ENCODE data around the gene ABCA13.

The ABCA13 gene

DNA sequence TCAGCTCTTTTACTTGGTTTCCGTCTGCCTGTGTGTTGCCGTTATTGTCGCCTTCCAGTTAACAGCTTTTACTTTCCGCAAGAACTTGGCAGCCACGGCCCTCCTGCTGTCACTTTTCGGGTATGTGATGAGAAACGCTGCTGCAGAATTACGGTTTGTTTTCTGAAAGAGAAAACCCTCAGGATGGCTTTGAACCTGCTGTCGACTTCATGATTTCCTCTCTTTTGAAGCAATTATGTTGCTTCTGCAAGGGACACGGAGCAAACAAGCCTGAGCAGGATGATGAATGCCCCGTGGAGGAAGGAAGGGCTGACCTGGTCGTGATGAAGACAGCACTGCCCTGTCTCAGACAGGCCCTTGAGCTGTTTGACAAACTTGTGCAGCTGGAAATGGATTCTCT lies 339.8 kb downstream of the ABCA13 start:
- no peaks in the 10 kb centered on the region for H3K4me1 ChIP-seq (ENCODE audit: control insufficient read depth, insufficient read depth, low read length, unreplicated experiment)
- no peaks in the 10 kb centered on the region for H3K79me2 ChIP-seq (ENCODE audit: control insufficient read depth, insufficient read depth, low read length, unreplicated experiment)
- H2AFZ ChIP-seq (ENCODE audit: low read length, unreplicated experiment) = no peak overlapping the region
- no peaks in the 10 kb centered on the region for H3K36me3 ChIP-seq (ENCODE audit: insufficient read depth, low read length)
- H3K4me3 ChIP-seq (ENCODE audit: low read depth, low read length) = no peak overlapping the region
- H3K27me3 ChIP-seq (ENCODE audit: insufficient read depth, low read length) = no peaks in the 10 kb centered on the region
- no peak overlapping the region for H3K27ac ChIP-seq (ENCODE audit: low read depth, low read length)

DNA sequence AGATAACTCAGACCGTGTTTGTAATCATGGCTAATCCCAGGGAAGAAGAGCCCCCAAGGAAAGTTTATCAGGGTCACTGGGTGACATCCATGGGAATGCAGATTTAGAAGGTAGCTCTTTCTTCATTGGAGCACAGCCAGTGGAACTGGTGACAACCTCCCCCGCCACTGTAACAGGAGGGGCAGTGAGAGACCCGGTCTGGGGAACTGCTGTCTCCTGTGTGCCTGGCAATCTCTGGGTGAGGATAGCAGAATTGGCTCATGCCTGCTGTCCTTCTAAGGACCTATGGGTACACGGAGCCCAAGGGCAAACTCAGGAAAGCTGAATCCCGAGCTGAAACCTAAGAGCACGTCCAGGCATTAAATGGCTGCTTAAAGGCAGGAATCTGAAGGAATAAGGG lies 341.6 kb downstream of the ABCA13 start:
- Histone ChIP-seq H2AFZ (ENCODE audit: low read length, unreplicated experiment) (no peak overlapping the region), H3K4me3 (ENCODE audit: low read depth, low read length) (no peak overlapping the region), H3K27me3 (ENCODE audit: insufficient read depth, low read length) (no peaks in the 10 kb centered on the region), H3K79me2 (ENCODE audit: control insufficient read depth, insufficient read depth, low read length, unreplicated experiment) (no peaks in the 10 kb centered on the region), H3K36me3 (ENCODE audit: insufficient read depth, low read length) (no peaks in the 10 kb centered on the region), H3K4me1 (ENCODE audit: control insufficient read depth, insufficient read depth, low read length, unreplicated experiment) (no peaks in the 10 kb centered on the region), H3K27ac (ENCODE audit: low read depth, low read length) (no peak overlapping the region)

DNA sequence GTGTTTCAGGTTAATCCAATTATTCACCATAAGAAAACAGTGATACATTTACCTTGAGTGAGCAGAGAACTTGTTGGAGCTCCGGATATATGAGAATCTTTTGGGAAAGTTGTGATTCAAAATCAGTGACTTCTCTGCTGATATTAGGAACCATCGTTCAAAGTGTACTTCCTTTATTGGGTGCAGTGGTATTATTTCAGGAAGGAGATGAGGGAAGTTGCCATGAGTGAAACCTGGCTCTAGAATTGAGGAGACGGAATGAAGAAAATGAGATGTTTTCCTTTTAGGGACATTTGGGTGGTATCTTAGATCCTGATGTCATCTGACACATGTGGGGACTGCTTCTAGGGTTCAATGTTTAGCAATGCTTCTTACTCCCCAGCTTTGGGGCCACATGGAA lies 343.9 kb downstream of the ABCA13 start:
- H3K79me2 ChIP-seq (ENCODE audit: control insufficient read depth, insufficient read depth, low read length, unreplicated experiment) = no peaks in the 10 kb centered on the region
- H3K4me1 ChIP-seq (ENCODE audit: control insufficient read depth, insufficient read depth, low read length, unreplicated experiment) = no peaks in the 10 kb centered on the region
- no peaks in the 10 kb centered on the region for H3K36me3 ChIP-seq (ENCODE audit: insufficient read depth, low read length)
- no peak overlapping the region for H2AFZ ChIP-seq (ENCODE audit: low read length, unreplicated experiment)
- no peak overlapping the region for H3K27ac ChIP-seq (ENCODE audit: low read depth, low read length)
- no peak overlapping the region for H3K4me3 ChIP-seq (ENCODE audit: low read depth, low read length)
- H3K27me3 ChIP-seq (ENCODE audit: insufficient read depth, low read length) = no peaks in the 10 kb centered on the region

DNA sequence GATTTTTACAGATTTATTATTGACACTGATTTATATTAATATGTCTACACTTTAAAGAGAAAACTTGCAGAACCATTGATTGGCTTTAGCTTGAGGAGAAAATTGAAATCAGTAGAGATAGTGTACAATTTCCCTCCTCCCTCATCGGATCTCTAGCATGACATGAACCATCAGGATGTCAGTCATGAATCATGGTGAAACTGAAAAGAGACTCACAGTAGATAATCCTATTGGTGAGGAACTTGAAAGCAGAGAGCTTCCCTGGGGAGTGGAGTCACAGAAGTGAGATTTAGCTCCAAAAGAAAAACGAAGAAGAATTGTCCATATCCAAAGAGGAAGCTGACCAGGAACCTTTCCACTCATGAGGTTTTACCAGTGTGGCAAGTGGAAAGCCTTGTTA lies 346.8 kb downstream of the ABCA13 start:
- H2AFZ ChIP-seq (ENCODE audit: low read length, unreplicated experiment) = no peak overlapping the region
- no peaks in the 10 kb centered on the region for H3K4me1 ChIP-seq (ENCODE audit: control insufficient read depth, insufficient read depth, low read length, unreplicated experiment)
- no peak overlapping the region for H3K27ac ChIP-seq (ENCODE audit: low read depth, low read length)
- H3K4me3 ChIP-seq (ENCODE audit: low read depth, low read length) = no peak overlapping the region
- H3K79me2 ChIP-seq (ENCODE audit: control insufficient read depth, insufficient read depth, low read length, unreplicated experiment) = no peaks in the 10 kb centered on the region
- H3K36me3 ChIP-seq (ENCODE audit: insufficient read depth, low read length) = no peaks in the 10 kb centered on the region
- no peaks in the 10 kb centered on the region for H3K27me3 ChIP-seq (ENCODE audit: insufficient read depth, low read length)

DNA sequence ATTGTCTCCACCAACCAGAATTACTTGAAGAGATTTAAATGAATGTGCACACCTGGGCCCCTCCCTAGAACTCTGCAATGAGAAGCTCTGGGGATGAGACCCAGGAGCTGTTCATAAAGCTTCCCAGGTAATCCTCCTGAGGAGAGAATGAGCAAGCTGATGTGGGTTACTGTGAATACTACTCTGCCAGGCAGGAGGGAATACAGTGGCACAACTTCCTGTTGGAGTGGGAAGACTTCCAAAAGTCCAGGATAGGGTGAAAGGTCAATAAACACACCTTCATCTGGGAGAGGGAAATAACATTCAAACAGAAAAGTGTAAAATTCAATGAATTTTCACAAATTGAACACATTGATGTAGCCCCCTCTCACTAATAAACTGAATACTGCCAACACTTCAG lies 351.4 kb downstream of the ABCA13 start:
- Histone ChIP-seq H3K36me3 (ENCODE audit: insufficient read depth, low read length) (no peaks in the 10 kb centered on the region), H3K79me2 (ENCODE audit: control insufficient read depth, insufficient read depth, low read length, unreplicated experiment) (no peaks in the 10 kb centered on the region), H3K27ac (ENCODE audit: low read depth, low read length) (no peak overlapping the region), H3K4me1 (ENCODE audit: control insufficient read depth, insufficient read depth, low read length, unreplicated experiment) (no peaks in the 10 kb centered on the region), H2AFZ (ENCODE audit: low read length, unreplicated experiment) (no peak overlapping the region), H3K27me3 (ENCODE audit: insufficient read depth, low read length) (no peaks in the 10 kb centered on the region), H3K4me3 (ENCODE audit: low read depth, low read length) (no peak overlapping the region)

DNA sequence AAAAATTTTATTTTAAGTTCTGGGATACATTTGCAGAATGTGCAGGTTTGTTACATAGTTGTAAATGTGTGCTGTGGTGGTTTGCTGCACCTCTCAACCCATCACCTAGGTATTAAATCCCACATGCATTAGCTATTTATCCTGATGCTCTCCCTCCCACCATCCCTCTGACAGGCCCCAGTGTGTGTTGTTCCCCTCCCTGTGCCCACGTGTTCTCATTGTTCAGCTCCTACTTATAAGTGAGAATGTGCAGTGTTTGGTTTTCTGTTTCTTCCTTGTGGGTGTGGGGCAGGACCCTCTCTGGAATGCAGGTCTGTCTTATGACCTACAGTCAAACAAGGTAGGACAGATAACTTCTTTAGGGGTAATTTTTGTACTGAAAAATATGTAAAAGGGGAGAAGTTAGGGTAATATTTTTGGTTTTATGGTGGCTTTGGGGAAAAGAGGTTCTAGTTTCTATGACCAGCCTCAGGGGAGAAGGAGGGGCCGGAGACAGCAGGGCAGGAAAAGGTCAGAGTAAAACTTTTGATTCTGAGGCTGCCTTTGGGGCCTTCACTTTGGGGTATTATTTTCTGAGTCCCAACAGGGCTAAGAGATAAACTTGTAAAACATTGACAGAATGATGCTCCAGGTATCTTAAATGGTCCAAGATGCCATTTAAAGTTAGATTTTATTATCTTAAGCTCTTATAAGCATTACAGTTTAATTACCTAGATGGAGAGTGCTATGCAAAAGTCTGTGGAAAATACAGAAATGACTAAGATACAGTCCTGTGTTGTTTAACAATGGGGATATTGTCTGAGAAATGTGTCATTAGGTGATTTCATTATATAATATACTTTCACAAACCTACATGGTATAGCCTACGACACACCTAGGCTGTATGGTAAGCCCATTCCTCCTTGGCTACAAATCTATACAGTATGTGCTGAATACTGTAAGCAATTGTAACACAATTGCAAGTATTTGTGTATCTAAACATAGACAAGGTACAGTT lies 354.8 kb downstream of the ABCA13 start:
- H3K27me3 ChIP-seq (ENCODE audit: insufficient read depth, low read length) = no peaks in the 10 kb centered on the region
- no peaks in the 10 kb centered on the region for H3K36me3 ChIP-seq (ENCODE audit: insufficient read depth, low read length)
- no peaks in the 10 kb centered on the region for H3K79me2 ChIP-seq (ENCODE audit: control insufficient read depth, insufficient read depth, low read length, unreplicated experiment)
- no peak overlapping the region for H3K27ac ChIP-seq (ENCODE audit: low read depth, low read length)
- H2AFZ ChIP-seq (ENCODE audit: low read length, unreplicated experiment) = no peak overlapping the region
- no peak overlapping the region for H3K4me3 ChIP-seq (ENCODE audit: low read depth, low read length)
- H3K4me1 ChIP-seq (ENCODE audit: control insufficient read depth, insufficient read depth, low read length, unreplicated experiment) = no peaks in the 10 kb centered on the region

DNA sequence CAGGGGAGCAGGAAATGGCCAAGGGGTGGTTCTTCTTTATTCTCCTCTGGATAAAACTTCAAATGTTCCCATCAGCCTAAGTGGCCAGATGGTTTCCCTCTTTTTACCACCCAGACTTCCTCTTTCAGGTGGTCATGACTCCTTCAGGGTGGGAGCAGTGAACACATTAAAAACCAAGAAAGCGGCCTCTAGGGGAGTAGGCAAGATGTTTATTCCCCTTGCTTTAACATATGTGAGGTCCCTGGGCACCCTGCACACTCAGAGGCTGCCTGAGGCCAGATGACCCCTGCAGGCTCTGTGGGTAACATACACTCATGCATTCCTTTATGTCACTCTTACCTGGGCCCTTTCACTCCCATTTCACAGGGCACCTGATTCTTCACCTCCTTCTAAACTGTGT lies 357.4 kb downstream of the ABCA13 start:
- no peaks in the 10 kb centered on the region for H3K79me2 ChIP-seq (ENCODE audit: control insufficient read depth, insufficient read depth, low read length, unreplicated experiment)
- no peaks in the 10 kb centered on the region for H3K27me3 ChIP-seq (ENCODE audit: insufficient read depth, low read length)
- no peak overlapping the region for H3K27ac ChIP-seq (ENCODE audit: low read depth, low read length)
- H3K36me3 ChIP-seq (ENCODE audit: insufficient read depth, low read length) = no peaks in the 10 kb centered on the region
- H2AFZ ChIP-seq (ENCODE audit: low read length, unreplicated experiment) = no peak overlapping the region
- no peaks in the 10 kb centered on the region for H3K4me1 ChIP-seq (ENCODE audit: control insufficient read depth, insufficient read depth, low read length, unreplicated experiment)
- H3K4me3 ChIP-seq (ENCODE audit: low read depth, low read length) = no peak overlapping the region

DNA sequence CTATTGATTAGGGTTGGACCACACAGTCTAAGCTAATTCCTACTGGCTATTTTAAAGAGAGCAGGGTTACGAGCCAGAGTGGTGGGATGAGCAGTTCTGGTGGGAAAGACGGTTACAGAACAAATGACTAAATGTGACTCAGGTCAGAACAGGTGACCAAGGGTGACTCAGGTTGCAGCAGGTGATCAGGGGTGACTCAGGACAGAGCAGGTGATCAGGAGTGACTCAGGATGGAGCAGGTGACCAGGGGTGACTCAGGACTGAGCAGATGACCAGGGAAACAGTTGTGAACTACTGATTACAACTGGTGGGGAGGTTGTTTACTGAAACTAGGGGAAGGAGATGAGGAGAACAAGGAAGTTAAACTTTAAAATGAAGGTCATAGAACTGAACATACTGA lies 366.3 kb downstream of the ABCA13 start:
- H3K4me1 ChIP-seq (ENCODE audit: control insufficient read depth, insufficient read depth, low read length, unreplicated experiment) = no peaks in the 10 kb centered on the region
- no peaks in the 10 kb centered on the region for H3K79me2 ChIP-seq (ENCODE audit: control insufficient read depth, insufficient read depth, low read length, unreplicated experiment)
- no peaks in the 10 kb centered on the region for H3K36me3 ChIP-seq (ENCODE audit: insufficient read depth, low read length)
- H2AFZ ChIP-seq (ENCODE audit: low read length, unreplicated experiment) = no peak overlapping the region
- H3K4me3 ChIP-seq (ENCODE audit: low read depth, low read length) = no peak overlapping the region
- no peak overlapping the region for H3K27ac ChIP-seq (ENCODE audit: low read depth, low read length)
- H3K27me3 ChIP-seq (ENCODE audit: insufficient read depth, low read length) = no peaks in the 10 kb centered on the region

DNA sequence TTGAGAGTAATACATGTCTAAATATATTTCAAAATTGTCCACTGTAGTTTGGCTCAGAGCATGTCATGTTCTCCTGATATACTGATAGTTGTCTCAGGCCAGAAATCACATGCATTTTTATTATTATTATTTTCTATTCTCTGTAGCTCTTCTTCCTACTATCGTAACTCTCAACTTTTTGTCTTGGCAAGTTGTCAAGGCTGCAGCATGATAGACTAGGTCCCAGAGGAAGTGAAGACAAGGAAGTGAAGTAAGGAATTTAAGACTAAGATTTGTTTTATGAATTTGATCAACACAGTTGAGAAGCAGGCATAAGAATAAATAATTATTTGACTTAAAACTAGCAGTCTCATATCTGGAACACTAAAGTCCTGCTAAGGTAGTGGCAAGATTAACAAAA lies 369.5 kb downstream of the ABCA13 start:
- Histone ChIP-seq H3K27me3 (ENCODE audit: insufficient read depth, low read length) (no peaks in the 10 kb centered on the region), H3K4me3 (ENCODE audit: low read depth, low read length) (no peak overlapping the region), H3K27ac (ENCODE audit: low read depth, low read length) (no peak overlapping the region), H3K4me1 (ENCODE audit: control insufficient read depth, insufficient read depth, low read length, unreplicated experiment) (no peaks in the 10 kb centered on the region), H3K36me3 (ENCODE audit: insufficient read depth, low read length) (no peaks in the 10 kb centered on the region), H3K79me2 (ENCODE audit: control insufficient read depth, insufficient read depth, low read length, unreplicated experiment) (no peaks in the 10 kb centered on the region), H2AFZ (ENCODE audit: low read length, unreplicated experiment) (no peak overlapping the region)

DNA sequence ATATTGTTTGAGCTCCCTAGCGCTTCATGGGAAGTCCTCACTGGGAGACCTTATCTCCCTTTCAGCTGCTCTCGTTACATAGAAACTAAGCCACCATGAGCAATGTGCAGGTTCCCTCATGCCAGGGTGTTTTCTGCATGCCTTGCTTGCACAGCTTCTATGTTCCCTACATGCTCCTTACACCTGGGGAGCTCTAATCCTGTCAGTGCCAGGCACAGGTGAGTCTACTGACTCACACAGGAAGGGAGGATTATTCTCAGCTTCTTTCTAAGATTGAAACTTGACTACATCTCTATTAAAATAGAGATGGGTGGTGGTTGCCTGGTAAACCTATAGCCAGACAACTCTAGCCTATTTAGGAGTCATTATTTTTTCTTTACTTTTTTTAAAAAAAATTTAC lies 377.4 kb downstream of the ABCA13 start:
- no peak overlapping the region for H2AFZ ChIP-seq (ENCODE audit: low read length, unreplicated experiment)
- H3K27ac ChIP-seq (ENCODE audit: low read depth, low read length) = no peak overlapping the region
- no peak overlapping the region for H3K4me3 ChIP-seq (ENCODE audit: low read depth, low read length)
- no peaks in the 10 kb centered on the region for H3K36me3 ChIP-seq (ENCODE audit: insufficient read depth, low read length)
- no peaks in the 10 kb centered on the region for H3K27me3 ChIP-seq (ENCODE audit: insufficient read depth, low read length)
- no peaks in the 10 kb centered on the region for H3K79me2 ChIP-seq (ENCODE audit: control insufficient read depth, insufficient read depth, low read length, unreplicated experiment)
- no peaks in the 10 kb centered on the region for H3K4me1 ChIP-seq (ENCODE audit: control insufficient read depth, insufficient read depth, low read length, unreplicated experiment)

DNA sequence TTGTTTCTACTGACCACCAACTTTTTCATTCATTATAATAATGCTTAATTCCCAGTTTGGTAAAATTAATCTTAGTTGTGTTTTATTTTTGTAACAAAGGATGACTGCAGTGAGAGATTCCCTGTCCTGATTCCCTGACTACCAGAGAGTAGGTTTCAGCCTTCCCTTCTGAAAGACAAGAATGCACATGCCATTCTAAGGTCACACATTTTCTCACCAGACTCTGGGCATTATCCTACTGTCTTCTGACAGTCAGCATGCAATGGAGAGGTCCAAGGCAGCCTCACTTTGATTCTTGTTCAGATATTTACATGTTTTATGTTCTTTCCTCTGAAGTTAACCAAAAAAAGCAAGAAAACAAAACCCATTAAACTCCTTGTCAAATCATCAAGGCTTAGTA lies 380.4 kb downstream of the ABCA13 start:
- H3K36me3 ChIP-seq (ENCODE audit: insufficient read depth, low read length) = no peaks in the 10 kb centered on the region
- no peaks in the 10 kb centered on the region for H3K27me3 ChIP-seq (ENCODE audit: insufficient read depth, low read length)
- H3K4me1 ChIP-seq (ENCODE audit: control insufficient read depth, insufficient read depth, low read length, unreplicated experiment) = no peaks in the 10 kb centered on the region
- H3K27ac ChIP-seq (ENCODE audit: low read depth, low read length) = no peak overlapping the region
- no peak overlapping the region for H3K4me3 ChIP-seq (ENCODE audit: low read depth, low read length)
- no peak overlapping the region for H2AFZ ChIP-seq (ENCODE audit: low read length, unreplicated experiment)
- H3K79me2 ChIP-seq (ENCODE audit: control insufficient read depth, insufficient read depth, low read length, unreplicated experiment) = no peaks in the 10 kb centered on the region

Data from ACC112 (cell line).